B cell (primary cell): ENCODE data around the gene MLANA. TPM values are rescaled to one million over a fixed set of nuclear protein-coding genes. Genes with fewer than 3 reads are reported as not detected.

ENCODE experiments used
- ATAC-seq: fragments of 200-7000 bp; cut with Tn5 transposase; one replicate; pipeline ENCODE4 v1.10.0; 2021; ENCODE audit warnings: low read depth, mild to moderate bottlenecking, moderate number of reproducible peaks, moderate library complexity
- CTCF ChIA-PET: fragments of 350-600 bp; sonication (Branson Sonifier 250); formaldehyde crosslinking; loops from one replicate; lab custom pipeline; 2021; ENCODE audit warnings: antibody characterized with exemption, inconsistent platforms; lab: Charles Lee
- POLR2A ChIA-PET: fragments of 350-600 bp; sonication (Branson Sonifier 250); formaldehyde crosslinking; loops from one replicate; lab custom pipeline; 2021; ENCODE audit warnings: antibody characterized with exemption; lab: Charles Lee
- DNase-seq: peaks from one replicate; pipeline ENCODE4 v3.0.0; 2013
- H2AFZ ChIP-seq: 2 replicates; pipeline ENCODE4 v1.6.1; 2012; ENCODE audit warnings: mild to moderate bottlenecking, low read depth, low read length; ENCODE audit not compliant: insufficient read depth, poor library complexity, severe bottlenecking
- H3K27ac ChIP-seq, 2 donors: 1 replicate in 1 of 2; 2 replicates in 1 of 2; pipeline ENCODE4 v1.5.1; 2012 to 2013; ENCODE audit warnings: low read length in 2 of 2, mild to moderate bottlenecking in 2 of 2, moderate library complexity in 1 of 2
- H3K27me3 ChIP-seq, 4 experiments: fragments of 200-600 bp in 1 of 4; sonication (generic) in 1 of 4; replicated peaks in 1 of 4; 1 replicate in 2 of 4; 2 replicates in 2 of 4; pipeline versions ENCODE4 v1.6.1 to v1.7.0; 2013 to 2016; ENCODE audit warnings: low read length in 3 of 4, mild to moderate bottlenecking in 2 of 4, mixed read lengths in 1 of 4, moderate library complexity in 1 of 4; ENCODE audit not compliant: insufficient read depth in 4 of 4, control insufficient read depth in 3 of 4; ENCODE audit errors: control extremely low read depth in 1 of 4
- H3K36me3 ChIP-seq, 2 experiments: replicated peaks in 1 of 2; 1 replicate in 1 of 2; 2 replicates in 1 of 2; pipeline versions ENCODE4 v1.6.1 to v1.7.1; 2013; ENCODE audit warnings: low read length in 1 of 2; ENCODE audit not compliant: insufficient read depth in 2 of 2, control insufficient read depth in 1 of 2; ENCODE audit errors: control extremely low read depth in 1 of 2, extremely low read depth in 1 of 2
- H3K4me1 ChIP-seq, 2 donors: fragments of 200-600 bp in 1 of 2; sonication (generic) in 1 of 2; 1 replicate in 1 of 2; 2 replicates in 1 of 2; pipeline versions ENCODE4 v1.5.1 to v1.6.1; 2013 to 2017; ENCODE audit warnings: low read length in 2 of 2; ENCODE audit not compliant: control insufficient read depth in 2 of 2, insufficient read depth in 2 of 2
- H3K4me2 ChIP-seq: replicated peaks from 2 replicates; pipeline ENCODE3; 2012; ENCODE audit warnings: mild to moderate bottlenecking, low read depth, low read length; ENCODE audit not compliant: poor library complexity, severe bottlenecking
- H3K4me3 ChIP-seq, 5 experiments: fragments of 200-600 bp in 1 of 5; sonication (generic) in 1 of 5; 1 replicate in 3 of 5; 2 replicates in 2 of 5; pipeline versions ENCODE4 v1.5.1 to v1.7.0; 2011 to 2016; ENCODE audit warnings: low read length in 4 of 5, mild to moderate bottlenecking in 4 of 5, low read depth in 2 of 5, control low read depth in 1 of 5, moderate library complexity in 1 of 5; ENCODE audit not compliant: insufficient read depth in 1 of 5; ENCODE audit errors: control extremely low read depth in 1 of 5, extremely low read depth in 1 of 5
- H3K79me2 ChIP-seq: fragments of 200-600 bp; sonication (generic); one replicate; pipeline ENCODE4 v1.6.0; 2016; ENCODE audit warnings: low read length; ENCODE audit not compliant: control insufficient read depth, insufficient read depth
- H3K9ac ChIP-seq: fragments of 200-600 bp; sonication (generic); 2 replicates; pipeline ENCODE4 v1.6.1; 2017; ENCODE audit warnings: mild to moderate bottlenecking, low read length, moderate library complexity
- H3K9me3 ChIP-seq, 3 donors: one replicate each; pipeline versions ENCODE4 v1.6.1 to v1.7.1; 2013; ENCODE audit warnings: low read length in 2 of 3; ENCODE audit not compliant: control insufficient read depth in 2 of 3, insufficient read depth in 1 of 3; ENCODE audit errors: control extremely low read depth in 1 of 3
- H4K20me1 ChIP-seq: 2 replicates; pipeline ENCODE4 v1.6.0; 2012; ENCODE audit warnings: mild to moderate bottlenecking, low read length; ENCODE audit not compliant: insufficient read depth, control insufficient read depth, poor library complexity, severe bottlenecking
- H3K27ac Mint-ChIP-seq: one replicate; pipeline ENCODE4 v1.8.0; 2021; ENCODE audit warnings: mixed read lengths
- H3K27me3 Mint-ChIP-seq: one replicate; pipeline ENCODE4 v1.8.0; 2021; ENCODE audit warnings: mixed read lengths
- H3K4me1 Mint-ChIP-seq: one replicate; pipeline ENCODE4 v1.8.0; 2021; ENCODE audit warnings: mixed read lengths
- H3K4me3 Mint-ChIP-seq: one replicate; pipeline ENCODE4 v1.8.0; 2021; ENCODE audit warnings: mixed read lengths
- H3K9me3 Mint-ChIP-seq: one replicate; pipeline ENCODE4 v1.8.0; 2022; ENCODE audit warnings: mixed read lengths; ENCODE audit not compliant: insufficient read depth
- EZH2 ChIP-seq: IDR thresholded peaks from 2 replicates; pipeline ENCODE4 v1.6.1; 2012; ENCODE audit warnings: borderline replicate concordance, low read depth, mild to moderate bottlenecking, moderate library complexity, low read length; ENCODE audit not compliant: insufficient read depth, poor library complexity, severe bottlenecking
- WGBS: methylation state at CpG from one replicate; pipeline ENCODE4 v1.1.5; 2013; ENCODE audit warnings: missing lambda C conversion rate; ENCODE audit not compliant: insufficient coverage; 5-methylcytosine and 5-hydroxymethylcytosine counted together
- intact Hi-C: fragments of 100-400 bp; cut with micrococcal nuclease; formaldehyde crosslinking; loops from one replicate; pipeline ENCODE4 v1.10.0; 2022
- polyA plus RNA-seq: library from polyadenylated mRNA; depleted of rRNA; stranded (reverse); fragments of >200 nt; gene quantifications from 2 replicates; pipeline ENCODE4 v1.2.3, GENCODE V29; 2012
- total RNA-seq, 2 donors: library from RNA; stranded (reverse); fragments of 120-200 nt in 1 of 2; gene quantifications; 1 replicate in 1 of 2; 2 replicates in 1 of 2; pipeline versions ENCODE4 v1.2.3 to v1.2.4, GENCODE V29; 2013 to 2022
- TF ChIP-seq, protein P1 (sequence below): fragments of 200-600 bp; IDR thresholded peaks from one replicate; pipeline ENCODE4 v1.8.0; 2022; ENCODE audit warnings: antibody characterized with exemption, mild to moderate bottlenecking

Gene MLANA
- total and polyA plus RNA-seq, 2 donors (not counting 1 experiment from before 2014, with no cell fraction given): not detected

DNA sequence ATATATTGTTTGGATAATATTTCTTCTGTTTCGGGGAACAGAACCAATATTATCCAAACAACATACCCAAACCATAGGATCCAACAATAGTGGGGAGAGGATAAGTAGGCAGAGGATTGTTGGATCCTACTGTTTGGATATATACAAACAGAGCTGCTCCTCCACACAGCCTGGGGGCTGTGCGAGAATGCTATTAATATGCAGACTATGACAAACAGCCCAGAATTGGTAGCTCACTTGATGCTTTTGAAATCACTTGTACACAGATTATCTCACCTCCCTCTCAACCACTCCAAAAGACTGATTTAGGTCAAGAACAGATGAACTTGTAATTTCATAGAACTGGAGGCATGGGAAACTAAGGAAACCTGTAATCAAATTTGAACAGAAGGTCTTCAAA lies 24.4 kb upstream of the MLANA start:
- TF ChIP-seq, protein P1, sequence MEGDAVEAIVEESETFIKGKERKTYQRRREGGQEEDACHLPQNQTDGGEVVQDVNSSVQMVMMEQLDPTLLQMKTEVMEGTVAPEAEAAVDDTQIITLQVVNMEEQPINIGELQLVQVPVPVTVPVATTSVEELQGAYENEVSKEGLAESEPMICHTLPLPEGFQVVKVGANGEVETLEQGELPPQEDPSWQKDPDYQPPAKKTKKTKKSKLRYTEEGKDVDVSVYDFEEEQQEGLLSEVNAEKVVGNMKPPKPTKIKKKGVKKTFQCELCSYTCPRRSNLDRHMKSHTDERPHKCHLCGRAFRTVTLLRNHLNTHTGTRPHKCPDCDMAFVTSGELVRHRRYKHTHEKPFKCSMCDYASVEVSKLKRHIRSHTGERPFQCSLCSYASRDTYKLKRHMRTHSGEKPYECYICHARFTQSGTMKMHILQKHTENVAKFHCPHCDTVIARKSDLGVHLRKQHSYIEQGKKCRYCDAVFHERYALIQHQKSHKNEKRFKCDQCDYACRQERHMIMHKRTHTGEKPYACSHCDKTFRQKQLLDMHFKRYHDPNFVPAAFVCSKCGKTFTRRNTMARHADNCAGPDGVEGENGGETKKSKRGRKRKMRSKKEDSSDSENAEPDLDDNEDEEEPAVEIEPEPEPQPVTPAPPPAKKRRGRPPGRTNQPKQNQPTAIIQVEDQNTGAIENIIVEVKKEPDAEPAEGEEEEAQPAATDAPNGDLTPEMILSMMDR: no peak
- no peak for TF ChIP-seq EZH2
- DNase-seq (no peak), ATAC-seq (no peak)
- Histone ChIP-seq H3K36me3 (no peaks in the 10 kb centered on the region), H3K27me3 (no peaks in the 10 kb centered on the region), H4K20me1 (no peaks in the 10 kb centered on the region), H3K4me1 (no peaks in the 10 kb centered on the region), H3K27ac (no peak overlapping the region), H3K4me3 (no peak overlapping the region), H3K79me2 (no peaks in the 10 kb centered on the region), H3K9me3 (no peaks in the 10 kb centered on the region), H3K9ac (no peak overlapping the region), H2AFZ (no peak overlapping the region), H3K4me2 (no peak overlapping the region)
- Mint-ChIP-seq H3K4me3 (no peak overlapping the region), H3K27me3 (no peaks in the 10 kb centered on the region), H3K27ac (no peak overlapping the region), H3K4me1 (no peaks in the 10 kb centered on the region), H3K9me3 (no peaks in the 10 kb centered on the region)
- ChIA-PET CTCF (no interaction called here), POLR2A (no interaction called here)
- intact Hi-C loops: no loop called here
- no CpG with 5 or more reads among the region's 2 CpGs for WGBS

- intact Hi-C loops: no loop called here
- H2AFZ ChIP-seq: no peak overlapping the region
- H3K9me3 ChIP-seq: no peaks in the 10 kb centered on the region
- Mint-ChIP-seq H3K27me3 (no peaks in the 10 kb centered on the region), H3K4me3 (no peak overlapping the region), H3K4me1 (no peaks in the 10 kb centered on the region), H3K27ac (no peak overlapping the region), H3K9me3 (no peaks in the 10 kb centered on the region)
- no peak overlapping the region for H3K4me2 ChIP-seq
- no peaks in the 10 kb centered on the region for H3K27me3 ChIP-seq
- ChIA-PET POLR2A (no interaction called here), CTCF (no interaction called here)
- DNase-seq (no peak), ATAC-seq (no peak)
- TF ChIP-seq, protein P1: no peak
- no peak for TF ChIP-seq EZH2
- H4K20me1 ChIP-seq: no peaks in the 10 kb centered on the region
- H3K4me1 ChIP-seq: no peaks in the 10 kb centered on the region
- H3K36me3 ChIP-seq: no peaks in the 10 kb centered on the region
- no peak overlapping the region for H3K9ac ChIP-seq
- WGBS: 92% methylated on average over 2 of the region's 3 CpGs
- no peak overlapping the region for H3K4me3 ChIP-seq
- no peaks in the 10 kb centered on the region for H3K79me2 ChIP-seq
- H3K27ac ChIP-seq: no peak overlapping the region
These were observed 24.0 kb upstream of the MLANA start for GRCh38 chr9:5866685-5867084.
